SK-N-SH (cell line): ENCODE measurements around the gene TRIM44. TPM values are rescaled to one million over a fixed set of nuclear protein-coding genes. Genes with fewer than 3 reads are reported as not detected.

ENCODE experiments used
- CTCF ChIA-PET: fragments of 300-600, 350-600 bp; formaldehyde crosslinking; extraction: SDS; loops from one replicate; lab custom pipeline; 2021; lab: Yijun Ruan, JAX
- POLR2A ChIA-PET: fragments of 350-600 bp; sonication (Branson Sonifier 250); formaldehyde crosslinking; extraction: SDS; loops from one replicate; lab custom pipeline; 2020; ENCODE audit warnings: antibody characterized with exemption, inconsistent platforms; lab: Yijun Ruan, JAX
- DNase-seq: peaks from one replicate; pipeline ENCODE4 v3.0.0; 2012
- H2AFZ ChIP-seq: fragments of 200-600 bp; sonication (generic); 2 replicates; pipeline ENCODE4 v1.8.1; 2016; ENCODE audit warnings: antibody characterized with exemption, mild to moderate bottlenecking, low read depth
- H3F3A ChIP-seq: fragments of 200-600 bp; sonication (generic); replicated peaks from 2 replicates; pipeline ENCODE3; 2016; ENCODE audit warnings: antibody characterized with exemption, mild to moderate bottlenecking; ENCODE audit not compliant: insufficient read depth
- H3K27ac ChIP-seq, 2 experiments: fragments of 200-500 bp in 1 of 2; fragments of 200-600 bp in 1 of 2; sonication (Bioruptor generic) in 1 of 2; sonication (generic), shearing (Covaris generic) in 1 of 2; 2 replicates each; pipeline versions ENCODE4 v1.5.1 to v1.6.1; 2014 to 2016; ENCODE audit warnings: low read depth in 2 of 2, inconsistent platforms in 1 of 2, low read length in 1 of 2, mild to moderate bottlenecking in 1 of 2, mixed read lengths in 1 of 2
- H3K27me3 ChIP-seq: fragments of 200-600 bp; sonication (generic), shearing (Covaris generic); 2 replicates; pipeline ENCODE4 v1.6.1; 2016; ENCODE audit warnings: mixed run types; ENCODE audit not compliant: insufficient read depth
- H3K36me3 ChIP-seq, 2 experiments: fragments of 200-500 bp in 1 of 2; fragments of 200-600 bp in 1 of 2; sonication (Bioruptor generic) in 1 of 2; sonication (generic) in 1 of 2; replicated peaks in 1 of 2; 2 replicates each; pipeline versions ENCODE3 to v1.5.1; 2014 to 2016; ENCODE audit warnings: low read length in 1 of 2, mild to moderate bottlenecking in 1 of 2; ENCODE audit not compliant: insufficient read depth in 2 of 2, control insufficient read depth in 1 of 2
- H3K4me1 ChIP-seq, 2 experiments: fragments of 200-500 bp in 1 of 2; fragments of 200-600 bp in 1 of 2; sonication (Bioruptor generic) in 1 of 2; sonication (generic), shearing (Covaris generic) in 1 of 2; 2 replicates each; pipeline versions ENCODE4 v1.5.1 to v1.6.1; 2014 to 2016; ENCODE audit warnings: low read depth in 1 of 2, low read length in 1 of 2, mixed run types in 1 of 2; ENCODE audit not compliant: insufficient read depth in 2 of 2, control insufficient read depth in 1 of 2
- H3K4me2 ChIP-seq: fragments of 200-600 bp; sonication (generic), shearing (Covaris generic); 2 replicates; pipeline ENCODE4 v1.6.1; 2017; ENCODE audit warnings: mixed run types
- H3K4me3 ChIP-seq, 2 experiments: fragments of 200-500 bp in 1 of 2; fragments of 200-600 bp in 1 of 2; sonication (Bioruptor generic) in 1 of 2; sonication (generic), shearing (Covaris generic) in 1 of 2; 2 replicates each; pipeline versions ENCODE4 v1.5.1 to v1.8.1; 2014 to 2016; ENCODE audit warnings: low read depth in 2 of 2, inconsistent platforms in 1 of 2, low read length in 1 of 2, mild to moderate bottlenecking in 1 of 2, mixed read lengths in 1 of 2, moderate library complexity in 1 of 2
- H3K79me2 ChIP-seq: fragments of 200-600 bp; sonication (generic); 2 replicates; pipeline ENCODE4 v1.8.1; 2017; ENCODE audit warnings: mild to moderate bottlenecking; ENCODE audit not compliant: insufficient read depth
- H3K9ac ChIP-seq: fragments of 200-600 bp; sonication (generic); 2 replicates; pipeline ENCODE4 v1.6.1; 2017; ENCODE audit warnings: mixed run types
- H3K9me2 ChIP-seq: fragments of 200-600 bp; sonication (generic); 2 replicates; pipeline ENCODE4 v1.6.1; 2017; ENCODE audit warnings: mixed run types
- H3K9me3 ChIP-seq: fragments of 200-600 bp; sonication (generic); 2 replicates; pipeline ENCODE4 v1.6.1; 2017; ENCODE audit warnings: mixed run types, mild to moderate bottlenecking, moderate library complexity
- H4K20me1 ChIP-seq: fragments of 200-600 bp; sonication (generic); 2 replicates; pipeline ENCODE4 v1.6.1; 2017; ENCODE audit warnings: mild to moderate bottlenecking, mixed run types; ENCODE audit not compliant: insufficient read depth
- CHD2 ChIP-seq: fragments of 150-350 bp; IDR thresholded peaks from 2 replicates; pipeline ENCODE4 v1.6.1; 2018; ENCODE audit warnings: low read length; ENCODE audit not compliant: partially characterized antibody
- CTCF ChIP-seq: fragments of 200-600 bp; sonication (generic); IDR thresholded peaks from 2 replicates; pipeline ENCODE4 v1.6.1; 2017; ENCODE audit warnings: antibody characterized with exemption, mild to moderate bottlenecking, moderate library complexity
- ELF1 ChIP-seq: IDR thresholded peaks from 2 replicates; pipeline ENCODE4 v1.4.0; 2012
- EZH2phosphoT487 ChIP-seq: fragments of 200-600 bp; sonication (generic); IDR thresholded peaks from 2 replicates; pipeline ENCODE4 v1.6.1; 2017; ENCODE audit warnings: low read depth, mixed run types, mild to moderate bottlenecking, antibody characterized with exemption, moderate library complexity, borderline replicate concordance
- FOXM1 ChIP-seq: IDR thresholded peaks from 2 replicates; pipeline ENCODE4 v1.4.0; 2012; ENCODE audit warnings: low read depth, mild to moderate bottlenecking
- GABPA ChIP-seq: IDR thresholded peaks from 2 replicates; pipeline ENCODE4 v1.4.0; 2012; ENCODE audit warnings: low read depth, mild to moderate bottlenecking
- GATA2 ChIP-seq: sonication (generic); formaldehyde crosslinking; IDR thresholded peaks from 2 replicates; pipeline ENCODE4 v1.5.0; 2020; ENCODE audit warnings: mild to moderate bottlenecking, missing genetic modification reagents
- MEF2A ChIP-seq: IDR thresholded peaks from 2 replicates; pipeline ENCODE4 v1.4.0; 2012; ENCODE audit warnings: low read depth, borderline replicate concordance
- MXI1 ChIP-seq: IDR thresholded peaks from 2 replicates; pipeline ENCODE4 v1.6.1; 2012; ENCODE audit warnings: mild to moderate bottlenecking, low read depth, low read length, improper control_type of control experiment
- PBX3 ChIP-seq: IDR thresholded peaks from 2 replicates; pipeline ENCODE4; 2012
- RAD21 ChIP-seq: IDR thresholded peaks from 2 replicates; pipeline ENCODE4 v1.6.1; 2012; ENCODE audit warnings: mild to moderate bottlenecking, low read length
- RCOR1 ChIP-seq: fragments of 150-350 bp; IDR thresholded peaks from 2 replicates; pipeline ENCODE4 v1.6.1; 2017; ENCODE audit warnings: antibody characterized with exemption, low read length
- REST ChIP-seq: IDR thresholded peaks from 2 replicates; pipeline ENCODE4 v1.6.1; 2012; ENCODE audit warnings: mild to moderate bottlenecking, low read depth, low read length, moderate library complexity
- SMC3 ChIP-seq: IDR thresholded peaks from 2 replicates; pipeline ENCODE4 v1.6.1; 2012; ENCODE audit warnings: low read depth, low read length, improper control_type of control experiment
- TCF12 ChIP-seq: IDR thresholded peaks from 2 replicates; pipeline ENCODE4 v1.4.0; 2012
- USF2 ChIP-seq: fragments of 150-350 bp; IDR thresholded peaks from 2 replicates; pipeline ENCODE4 v1.6.1; 2017; ENCODE audit warnings: antibody characterized with exemption, low read length, low read depth, borderline replicate concordance
- WGBS: methylation state at CpG from one replicate; pipeline ENCODE4 v1.1.6; 2017; ENCODE audit warnings: low lambda C conversion rate; 5-methylcytosine and 5-hydroxymethylcytosine counted together
- polyA plus RNA-seq, 3 experiments: library from polyadenylated mRNA; depleted of rRNA; stranded (reverse); fragments of >200 nt; gene quantifications; 2 replicates each; pipeline ENCODE4 v1.2.3, GENCODE V29; 2012
- TF ChIP-seq, protein P1 (sequence below): IDR thresholded peaks from 2 replicates; pipeline ENCODE4 v1.4.0; 2012; ENCODE audit warnings: low read depth, borderline replicate concordance
- TF ChIP-seq, protein P2 (sequence below): IDR thresholded peaks from 2 replicates; pipeline ENCODE4 v1.4.0; 2012; ENCODE audit warnings: low read depth

Gene TRIM44
- polyA plus RNA-seq, 1 of the 3 experiments (the other 2 are of a cell fraction) = 34.1 TPM

GRCh38 chr11:35856756-35857155 lies 194.2 kb downstream of the TRIM44 start:
- H3K9ac ChIP-seq = no peak overlapping the region
- no peak overlapping the region for H3K4me2 ChIP-seq
- no peak overlapping the region for H3K27ac ChIP-seq
- no peaks in the 10 kb centered on the region for H3F3A ChIP-seq
- H3K27me3 ChIP-seq = no peaks in the 10 kb centered on the region; the same call in 1 of the 2 replicates
- no peak overlapping the region for H3K4me3 ChIP-seq
- CTCF ChIA-PET = no interaction called here
- H3K36me3 ChIP-seq = no peaks in the 10 kb centered on the region
- DNase-seq = no peak
- no peaks in the 10 kb centered on the region for H3K79me2 ChIP-seq
- no peaks in the 10 kb centered on the region for H4K20me1 ChIP-seq
- POLR2A ChIA-PET = no interaction called here
- no peaks in the 10 kb centered on the region for H3K4me1 ChIP-seq
- no peak for TF ChIP-seq CHD2
- no peak for TF ChIP-seq USF2
- no peak for TF ChIP-seq CTCF
- no peaks in the 10 kb centered on the region for H3K9me2 ChIP-seq
- no peak overlapping the region for H2AFZ ChIP-seq
- no peaks in the 10 kb centered on the region for H3K9me3 ChIP-seq

GRCh38 chr11:35857922-35858321 lies 195.3 kb downstream of the TRIM44 start:
- no peaks in the 10 kb centered on the region for H3K79me2 ChIP-seq
- TF ChIP-seq RAD21 (no peak), RCOR1 (no peak), GATA2 (CRISPR knock-in tag) (no peak), GABPA (no peak), PBX3 (no peak), FOXM1 (no peak), CHD2 (no peak), REST (no peak), EZH2phosphoT487 (no peak), TCF12 (no peak), ELF1 (no peak), USF2 (no peak), MEF2A (no peak), MXI1 (no peak), SMC3 (no peak)
- TF ChIP-seq, protein P1, sequence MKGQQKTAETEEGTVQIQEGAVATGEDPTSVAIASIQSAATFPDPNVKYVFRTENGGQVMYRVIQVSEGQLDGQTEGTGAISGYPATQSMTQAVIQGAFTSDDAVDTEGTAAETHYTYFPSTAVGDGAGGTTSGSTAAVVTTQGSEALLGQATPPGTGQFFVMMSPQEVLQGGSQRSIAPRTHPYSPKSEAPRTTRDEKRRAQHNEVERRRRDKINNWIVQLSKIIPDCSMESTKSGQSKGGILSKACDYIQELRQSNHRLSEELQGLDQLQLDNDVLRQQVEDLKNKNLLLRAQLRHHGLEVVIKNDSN = no peak
- TF ChIP-seq, protein P2, sequence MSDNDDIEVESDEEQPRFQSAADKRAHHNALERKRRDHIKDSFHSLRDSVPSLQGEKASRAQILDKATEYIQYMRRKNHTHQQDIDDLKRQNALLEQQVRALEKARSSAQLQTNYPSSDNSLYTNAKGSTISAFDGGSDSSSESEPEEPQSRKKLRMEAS = no peak
- TF ChIP-seq, all 33 proteins: peak for 0
- WGBS = 11% methylated on average over 3 of the region's 3 CpGs
- no peaks in the 10 kb centered on the region for H3K9me3 ChIP-seq
- no peaks in the 10 kb centered on the region for H3K36me3 ChIP-seq
- H3K4me1 ChIP-seq = no peaks in the 10 kb centered on the region
- no peaks in the 10 kb centered on the region for H3F3A ChIP-seq
- POLR2A ChIA-PET = no interaction called here
- H3K9me2 ChIP-seq = no peaks in the 10 kb centered on the region
- H3K27me3 ChIP-seq = no peaks in the 10 kb centered on the region; the same call in 1 of the 2 replicates
- no peak overlapping the region for H3K4me2 ChIP-seq
- H3K4me3 ChIP-seq = no peak overlapping the region
- H2AFZ ChIP-seq = no peak overlapping the region
- no peak overlapping the region for H3K9ac ChIP-seq
- no peak for DNase-seq
- CTCF ChIA-PET = no interaction called here
- H4K20me1 ChIP-seq = no peaks in the 10 kb centered on the region
- no peak overlapping the region for H3K27ac ChIP-seq
